ENCODE measurements around the gene SEPSECS.

GRCh38 chr4:25117274-25117673, 43.0 kb downstream of the SEPSECS start:
- TF ChIP-seq, protein P1, sequence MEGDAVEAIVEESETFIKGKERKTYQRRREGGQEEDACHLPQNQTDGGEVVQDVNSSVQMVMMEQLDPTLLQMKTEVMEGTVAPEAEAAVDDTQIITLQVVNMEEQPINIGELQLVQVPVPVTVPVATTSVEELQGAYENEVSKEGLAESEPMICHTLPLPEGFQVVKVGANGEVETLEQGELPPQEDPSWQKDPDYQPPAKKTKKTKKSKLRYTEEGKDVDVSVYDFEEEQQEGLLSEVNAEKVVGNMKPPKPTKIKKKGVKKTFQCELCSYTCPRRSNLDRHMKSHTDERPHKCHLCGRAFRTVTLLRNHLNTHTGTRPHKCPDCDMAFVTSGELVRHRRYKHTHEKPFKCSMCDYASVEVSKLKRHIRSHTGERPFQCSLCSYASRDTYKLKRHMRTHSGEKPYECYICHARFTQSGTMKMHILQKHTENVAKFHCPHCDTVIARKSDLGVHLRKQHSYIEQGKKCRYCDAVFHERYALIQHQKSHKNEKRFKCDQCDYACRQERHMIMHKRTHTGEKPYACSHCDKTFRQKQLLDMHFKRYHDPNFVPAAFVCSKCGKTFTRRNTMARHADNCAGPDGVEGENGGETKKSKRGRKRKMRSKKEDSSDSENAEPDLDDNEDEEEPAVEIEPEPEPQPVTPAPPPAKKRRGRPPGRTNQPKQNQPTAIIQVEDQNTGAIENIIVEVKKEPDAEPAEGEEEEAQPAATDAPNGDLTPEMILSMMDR (IDR thresholded peaks at IDR 0.05): no peak
- no peak for TF ChIP-seq EP300 (IDR thresholded peaks at IDR 0.05)
- no peak for TF ChIP-seq POLR2A (IDR thresholded peaks at IDR 0.05)
